Measurements from ENCODE around the gene TMEM98.
"Not testable (repeated sequence)": the region's sequence is repeated elsewhere in the genome, so short reads cannot be mapped to it uniquely, and the experiment has no call there.

TMEM98 gene

GRCh38 chr17:32927724-32928585, at the start of gene TMEM98:
Gene TMEM98, plus strand, starts transcription at chr17:32928153. Its CDS starts 3,376 bp downstream, at chr17:32931529.
- DNase-seq = no peak

GRCh38 chr17:32878211-32878610, 49.7 kb upstream of the TMEM98 start:
- no peak for DNase-seq

- no peak for DNase-seq
These were observed 48.8 kb upstream of the TMEM98 start for GRCh38 chr17:32879134-32879533.

- no peak for DNase-seq
These were observed 47.1 kb upstream of the TMEM98 start for GRCh38 chr17:32880671-32881453.

GRCh38 chr17:32882029-32882428, 45.9 kb upstream of the TMEM98 start:
- no peak for DNase-seq

GRCh38 chr17:32882734-32883133, 45.2 kb upstream of the TMEM98 start:
- no peak for DNase-seq

GRCh38 chr17:32886951-32887350, 41.0 kb upstream of the TMEM98 start:
- DNase-seq = not testable (repeated sequence)

GRCh38 chr17:32887410-32887809, 40.5 kb upstream of the TMEM98 start:
- not testable (repeated sequence) for DNase-seq

- no peak for DNase-seq
These were observed 33.7 kb upstream of the TMEM98 start for GRCh38 chr17:32894245-32894644.

- DNase-seq = no peak
These were observed 31.2 kb upstream of the TMEM98 start for GRCh38 chr17:32896647-32897258.

GRCh38 chr17:32899236-32900013, 28.5 kb upstream of the TMEM98 start:
- DNase-seq = no peak

GRCh38 chr17:32901743-32902142, 26.2 kb upstream of the TMEM98 start:
- no peak for DNase-seq

- DNase-seq = no peak
These were observed 23.9 kb upstream of the TMEM98 start for GRCh38 chr17:32903774-32904673.

- no peak for DNase-seq
These were observed 23.1 kb upstream of the TMEM98 start for GRCh38 chr17:32904891-32905290.

- no peak for DNase-seq
These were observed 20.4 kb upstream of the TMEM98 start for GRCh38 chr17:32907583-32907982.

- DNase-seq = peak in 2 of 4 experiments; percentile 6 to 13
These were observed 18.1 kb upstream of the TMEM98 start for GRCh38 chr17:32909787-32910369.

GRCh38 chr17:32910769-32911168, 17.2 kb upstream of the TMEM98 start:
- DNase-seq = no peak

- no peak for DNase-seq
These were observed 15.6 kb upstream of the TMEM98 start for GRCh38 chr17:32912218-32912897.

- no peak for DNase-seq
These were observed 14.4 kb upstream of the TMEM98 start for GRCh38 chr17:32913593-32913992.

GRCh38 chr17:32914181-32914580, 13.8 kb upstream of the TMEM98 start:
- no peak for DNase-seq

- DNase-seq = no peak
These were observed 12.7 kb upstream of the TMEM98 start for GRCh38 chr17:32915245-32915644.
